HepG2 (cell line): ENCODE results near the gene MDFI. TPM values are rescaled to one million over a fixed set of nuclear protein-coding genes. Genes with fewer than 3 reads are reported as not detected.

Source experiments
- ATF4 ChIP-seq, 2 experiments: fragments of 450-650 bp in 1 of 2; sonication (generic) in 1 of 2; formaldehyde crosslinking; IDR thresholded peaks; 2 replicates each; pipeline versions ENCODE4 v1.5.0 to v1.8.0; 2020 to 2022; ENCODE audit warnings: mild to moderate bottlenecking in 1 of 2, missing genetic modification reagents in 1 of 2
- BRCA1 ChIP-seq: sonication (generic); formaldehyde crosslinking; IDR thresholded peaks from 2 replicates; pipeline ENCODE4 v1.4.0; 2020; ENCODE audit warnings: missing genetic modification reagents
- EED ChIP-seq: sonication (generic); formaldehyde crosslinking; IDR thresholded peaks from 2 replicates; pipeline ENCODE4 v1.5.0; 2020; ENCODE audit warnings: mild to moderate bottlenecking, missing genetic modification reagents
- ELF3 ChIP-seq: IDR thresholded peaks from 2 replicates; pipeline ENCODE4 v1.6.1; 2016; ENCODE audit warnings: missing genetic modification reagents, missing compliant biosample characterization
- HDAC2 ChIP-seq: sonication (generic); formaldehyde crosslinking; IDR thresholded peaks from 2 replicates; pipeline ENCODE4 v1.4.0; 2020; ENCODE audit warnings: missing genetic modification reagents
- HIC2 ChIP-seq: sonication (generic); formaldehyde crosslinking; IDR thresholded peaks from 2 replicates; pipeline ENCODE4 v1.9.0; 2022; ENCODE audit warnings: low read depth, missing genetic modification reagents
- ISX ChIP-seq: sonication (generic); formaldehyde crosslinking; conservative IDR thresholded peaks from 2 replicates; pipeline ENCODE4 v1.5.0; 2020; ENCODE audit warnings: missing genetic modification reagents
- KDM5A ChIP-seq: fragments of 200-600 bp; sonication (generic); IDR thresholded peaks from 2 replicates; pipeline ENCODE4 v1.7.0; 2018; ENCODE audit warnings: antibody characterized with exemption, mild to moderate bottlenecking, low read length, borderline replicate concordance
- MTA3 ChIP-seq: sonication (generic); formaldehyde crosslinking; IDR thresholded peaks from 2 replicates; pipeline ENCODE4 v1.4.0; 2020; ENCODE audit warnings: missing genetic modification reagents
- NFIC ChIP-seq: IDR thresholded peaks from 2 replicates; pipeline ENCODE4 v1.6.1; 2012; ENCODE audit warnings: mild to moderate bottlenecking, low read length, inconsistent platforms
- NR2C2 ChIP-seq: sonication (generic); formaldehyde crosslinking; IDR thresholded peaks from 2 replicates; pipeline ENCODE4 v1.4.0; 2020; ENCODE audit warnings: missing genetic modification reagents, mild to moderate bottlenecking, moderate library complexity, borderline replicate concordance
- PAF1 ChIP-seq: IDR thresholded peaks from 2 replicates; pipeline ENCODE4 v1.6.1; 2016; ENCODE audit warnings: missing genetic modification reagents, missing compliant biosample characterization
- SAFB2 ChIP-seq: sonication (generic); formaldehyde crosslinking; IDR thresholded peaks from 2 replicates; pipeline ENCODE4 v1.5.1; 2020; ENCODE audit warnings: missing genetic modification reagents, low read depth, mild to moderate bottlenecking, borderline replicate concordance
- SALL1 ChIP-seq: sonication (generic); formaldehyde crosslinking; IDR thresholded peaks from 2 replicates; pipeline ENCODE4 v1.8.0; 2022; ENCODE audit warnings: mild to moderate bottlenecking, missing genetic modification reagents
- SRSF4 ChIP-seq: fragments of 200-400 bp; formaldehyde crosslinking; IDR thresholded peaks from one replicate; pipeline ENCODE4 v1.6.1; 2018; ENCODE audit warnings: mild to moderate bottlenecking, low read depth, low read length, moderate library complexity; ENCODE audit not compliant: poor library complexity, severe bottlenecking
- SRY ChIP-seq: sonication (generic); formaldehyde crosslinking; IDR thresholded peaks from 2 replicates; pipeline ENCODE4 v1.8.0; 2022; ENCODE audit warnings: mild to moderate bottlenecking, missing genetic modification reagents
- TCF12 ChIP-seq, 2 experiments: fragments of 450-650 bp in 1 of 2; sonication (generic) in 1 of 2; formaldehyde crosslinking in 1 of 2; IDR thresholded peaks; 2 replicates each; pipeline versions ENCODE4 v1.6.1 to v1.8.0; 2017 to 2022; ENCODE audit warnings: antibody characterized with exemption in 1 of 2, mild to moderate bottlenecking in 1 of 2, missing genetic modification reagents in 1 of 2, moderate library complexity in 1 of 2
- TFE3 ChIP-seq: IDR thresholded peaks from 2 replicates; pipeline ENCODE4 v1.6.1; 2016
- TIGD3 ChIP-seq: sonication (generic); formaldehyde crosslinking; IDR thresholded peaks from 2 replicates; pipeline ENCODE4 v1.5.1; 2020; ENCODE audit warnings: mild to moderate bottlenecking, missing genetic modification reagents, borderline replicate concordance
- USF2 ChIP-seq, 2 experiments: sonication (generic) in 1 of 2; formaldehyde crosslinking in 1 of 2; IDR thresholded peaks; 2 replicates each; pipeline versions ENCODE4 v1.5.1 to v1.6.1; 2011 to 2020; ENCODE audit warnings: borderline replicate concordance in 1 of 2, low read depth in 1 of 2, low read length in 1 of 2, mild to moderate bottlenecking in 1 of 2, missing genetic modification reagents in 1 of 2, moderate library complexity in 1 of 2
- ZMYM2 ChIP-seq: sonication (generic); formaldehyde crosslinking; IDR thresholded peaks from 2 replicates; pipeline ENCODE4 v1.8.0; 2022; ENCODE audit warnings: mild to moderate bottlenecking, missing genetic modification reagents
- ZNF431 ChIP-seq: sonication (generic); formaldehyde crosslinking; IDR thresholded peaks from 2 replicates; pipeline ENCODE4 v1.9.0; 2022; ENCODE audit warnings: missing genetic modification reagents, low read depth, mild to moderate bottlenecking, borderline replicate concordance
- ZNF451 ChIP-seq: sonication (generic); formaldehyde crosslinking; IDR thresholded peaks from 2 replicates; pipeline ENCODE4 v1.5.0; 2020; ENCODE audit warnings: mild to moderate bottlenecking, missing genetic modification reagents
- polyA plus RNA-seq, 8 experiments: library from polyadenylated mRNA; depleted of rRNA in 3 of 8; stranded (reverse) in 7 of 8; unstranded in 1 of 8; fragments of >200 nt; fragmentation: Illumina TruSeq in 4 of 8; extraction: Trizol in 4 of 8; gene quantifications; 2 replicates each; pipeline versions ENCODE4 v1.2.1 to v1.2.3, GENCODE V29; 2011 to 2016; ENCODE audit warnings: low read depth in 4 of 8, missing spikeins in 1 of 8, mixed read lengths in 1 of 8; ENCODE audit not compliant: insufficient read depth in 1 of 8
- total RNA-seq, 5 experiments: library from RNA; depleted of rRNA; stranded (reverse); fragments of >200 nt; fragmentation: Illumina TruSeq; extraction: Trizol; gene quantifications; 2 replicates each; pipeline ENCODE4 v1.2.3, GENCODE V29; 2016; ENCODE audit warnings: low read depth in 1 of 5

The MDFI gene
- total and polyA plus RNA-seq, 2 of the 13 experiments (the other 11 are each of a cell fraction or from before 2014, with no cell fraction given), result 0.28 TPM; not detected in 1

- TF ChIP-seq ZNF451 (CRISPR knock-in tag) (no peak), PAF1 (no peak), SALL1 (peak; percentile 66), ISX (CRISPR knock-in tag) (no peak), TIGD3 (CRISPR knock-in tag) (no peak), MTA3 (no peak), USF2 (IDR thresholded peaks at IDR 0.05; ENCODE audit: low read depth, low read length) (no peak), USF2 (CRISPR knock-in tag; IDR thresholded peaks at IDR 0.05; ENCODE audit: borderline replicate concordance) (no peak), HIC2 (CRISPR knock-in tag) (no peak), EED (no peak), HDAC2 (CRISPR knock-in tag) (peak; percentile 26; the same call in 1 of the 2 replicates), NFIC (no peak), SRY (CRISPR knock-in tag) (no peak), ZMYM2 (CRISPR knock-in tag) (no peak), BRCA1 (CRISPR knock-in tag) (no peak), NR2C2 (CRISPR knock-in tag) (no peak), TCF12 (IDR thresholded peaks at IDR 0.05) (no peak), TCF12 (CRISPR knock-in tag; IDR thresholded peaks at IDR 0.05) (no peak), TFE3 (CRISPR knock-in tag) (0 out of 2 replicates have a peak, but pooled peaks have one; percentile 38), SAFB2 (CRISPR knock-in tag) (0 out of 2 replicates have a peak, but pooled peaks have one; percentile 21), ELF3 (peak; percentile 20; the same call in 1 of the 2 replicates), SRSF4 (no peak), ZNF431 (no peak), KDM5A (no peak), ATF4 (CRISPR knock-in tag; IDR thresholded peaks at IDR 0.05) (no peak)
Measured at GRCh38 chr6:41682056-41682477, 43.8 kb downstream of the MDFI start (continued).
